OCI-LY3 (cell line): ENCODE measurements around the gene ST8SIA2.

Source experiments
- H2AFZ ChIP-seq: fragments of 200-600, 300-600 bp; shearing (Covaris generic); 2 replicates; pipeline ENCODE4 v1.6.0; 2014; ENCODE audit warnings: antibody characterized with exemption, low read depth, low read length
- H3K27ac ChIP-seq: fragments of 200-600, 300-600 bp; sonication (generic); 2 replicates; pipeline ENCODE4 v1.5.1; 2014; ENCODE audit warnings: mild to moderate bottlenecking, low read length, moderate library complexity, mixed read lengths
- H3K27me3 ChIP-seq: fragments of 200-600, 300-600 bp; sonication (generic); 2 replicates; pipeline ENCODE4 v1.6.1; 2014; ENCODE audit warnings: low read depth, low read length, mixed read lengths
- H3K36me3 ChIP-seq: fragments of 200-600, 300-600 bp; sonication (generic); replicated peaks from 2 replicates; pipeline ENCODE3; 2014; ENCODE audit warnings: low read depth, low read length, mixed read lengths
- H3K4me1 ChIP-seq: fragments of 300-600, 200-600 bp; sonication (generic); 2 replicates; pipeline ENCODE4 v1.6.1; 2014; ENCODE audit warnings: low read length, mixed read lengths
- H3K4me2 ChIP-seq: fragments of 200-600, 300-600 bp; sonication (generic); 2 replicates; pipeline ENCODE4 v1.6.1; 2014; ENCODE audit warnings: low read length, mixed read lengths
- H3K4me3 ChIP-seq: fragments of 300-600, 200-600 bp; sonication (generic); 2 replicates; pipeline ENCODE4 v1.5.1; 2014; ENCODE audit warnings: antibody characterized with exemption, mild to moderate bottlenecking, low read length, moderate library complexity
- H3K79me2 ChIP-seq: fragments of 300-600, 200-600 bp; shearing (Covaris generic); 2 replicates; pipeline ENCODE4 v1.6.1; 2014; ENCODE audit warnings: mild to moderate bottlenecking, low read length, mixed read lengths
- H3K9ac ChIP-seq: fragments of 300-600, 200-600 bp; shearing (Covaris generic); 2 replicates; pipeline ENCODE4 v1.6.0; 2014; ENCODE audit warnings: mild to moderate bottlenecking, low read length, moderate library complexity
- H3K9me3 ChIP-seq: fragments of 200-600, 300-600 bp; shearing (Covaris generic); 2 replicates; pipeline ENCODE4 v1.6.1; 2014; ENCODE audit warnings: low read length, mixed read lengths; ENCODE audit not compliant: insufficient read depth
- H4K20me1 ChIP-seq: fragments of 200-600, 300-600 bp; sonication (generic); 2 replicates; pipeline ENCODE4 v1.6.1; 2016; ENCODE audit warnings: low read length, mixed read lengths; ENCODE audit not compliant: insufficient read depth
- CTCF ChIP-seq: fragments of 200-600, 300-600 bp; sonication (generic); IDR thresholded peaks from 2 replicates; pipeline ENCODE4 v1.5.1; 2014; ENCODE audit warnings: antibody characterized with exemption, low read length, low read depth
- EZH2phosphoT487 ChIP-seq: fragments of 200-600 bp; shearing (Covaris generic); IDR thresholded peaks from 2 replicates; pipeline ENCODE4 v1.6.1; 2018; ENCODE audit warnings: antibody characterized with exemption, mixed run types, low read depth

ST8SIA2 gene

GRCh38 chr15:92502336-92502735 is 108.7 kb downstream of the ST8SIA2 start:
- H3K27me3 ChIP-seq: peaks cover 48% of the 10 kb centered on the region
- no peak overlapping the region for H3K27ac ChIP-seq
- no peaks in the 10 kb centered on the region for H3K4me1 ChIP-seq
- no peak overlapping the region for H3K9ac ChIP-seq
- no peaks in the 10 kb centered on the region for H3K36me3 ChIP-seq
- TF ChIP-seq CTCF (no peak), EZH2phosphoT487 (no peak)
- H3K79me2 ChIP-seq: no peaks in the 10 kb centered on the region
- no peaks in the 10 kb centered on the region for H4K20me1 ChIP-seq
- H3K9me3 ChIP-seq: no peaks in the 10 kb centered on the region
- no peak overlapping the region for H3K4me3 ChIP-seq
- no peak overlapping the region for H2AFZ ChIP-seq
- H3K4me2 ChIP-seq: no peak overlapping the region

GRCh38 chr15:92502930-92503857 is 109.5 kb downstream of the ST8SIA2 start:
- H3K27ac ChIP-seq: no peak overlapping the region
- H3K79me2 ChIP-seq: no peaks in the 10 kb centered on the region
- peaks cover 45% of the 10 kb centered on the region for H3K27me3 ChIP-seq
- H3K9ac ChIP-seq: no peak overlapping the region
- no peaks in the 10 kb centered on the region for H3K36me3 ChIP-seq
- no peak overlapping the region for H3K4me3 ChIP-seq
- H3K9me3 ChIP-seq: no peaks in the 10 kb centered on the region
- no peak for TF ChIP-seq CTCF
- TF ChIP-seq EZH2phosphoT487: no peak
- no peak overlapping the region for H2AFZ ChIP-seq
- H4K20me1 ChIP-seq: no peaks in the 10 kb centered on the region
- H3K4me2 ChIP-seq: no peak overlapping the region
- no peaks in the 10 kb centered on the region for H3K4me1 ChIP-seq

GRCh38 chr15:92503889-92504288 is 110.2 kb downstream of the ST8SIA2 start:
- no peaks in the 10 kb centered on the region for H3K79me2 ChIP-seq
- TF ChIP-seq EZH2phosphoT487: no peak
- no peak for TF ChIP-seq CTCF
- no peak overlapping the region for H2AFZ ChIP-seq
- H3K9me3 ChIP-seq: no peaks in the 10 kb centered on the region
- peaks cover 45% of the 10 kb centered on the region for H3K27me3 ChIP-seq
- H3K9ac ChIP-seq: no peak overlapping the region
- H3K27ac ChIP-seq: no peak overlapping the region
- no peaks in the 10 kb centered on the region for H4K20me1 ChIP-seq
- no peak overlapping the region for H3K4me3 ChIP-seq
- H3K36me3 ChIP-seq: no peaks in the 10 kb centered on the region
- no peaks in the 10 kb centered on the region for H3K4me1 ChIP-seq
- no peak overlapping the region for H3K4me2 ChIP-seq

- no peak for TF ChIP-seq EZH2phosphoT487
- Histone ChIP-seq H3K27ac (no peak overlapping the region), H3K4me1 (no peaks in the 10 kb centered on the region), H3K9ac (no peak overlapping the region), H3K4me3 (no peak overlapping the region), H3K36me3 (no peaks in the 10 kb centered on the region), H3K4me2 (no peak overlapping the region), H3K9me3 (no peaks in the 10 kb centered on the region), H2AFZ (no peak overlapping the region), H3K27me3 (peaks cover 38% of the 10 kb centered on the region), H4K20me1 (no peaks in the 10 kb centered on the region), H3K79me2 (no peaks in the 10 kb centered on the region)
Measured at GRCh38 chr15:92505611-92506010, 111.9 kb downstream of the ST8SIA2 start.
